ENCODE measurements around the gene SDCBP2. TPM values are rescaled to one million over a fixed set of nuclear protein-coding genes. Genes with fewer than 3 reads are reported as not detected.

Gene SDCBP2
- total RNA-seq, 1 donor from 2014 or later = 4.6 TPM

- H3K27me3 Mint-ChIP-seq (ENCODE audit: low read depth, unreplicated experiment) = peaks cover 1% of the 10 kb centered on the region
- no peak overlapping the region for H3K4me2 ChIP-seq (ENCODE audit: low read length)
- H3K9ac ChIP-seq (ENCODE audit: low read length) = no peak overlapping the region
- no peak for TF ChIP-seq CTCF (IDR thresholded peaks at IDR 0.05; ENCODE audit: insufficient read depth, low read depth, low read length)
- TF ChIP-seq EZH2 (IDR thresholded peaks at IDR 0.05; ENCODE audit: insufficient read depth, low read length) = no peak
- no peak for DNase-seq (ENCODE audit: low read depth)
- H3K36me3 Mint-ChIP-seq (ENCODE audit: low read depth, unreplicated experiment) = peaks cover 3% of the 10 kb centered on the region
- no peaks in the 10 kb centered on the region for H3K36me3 ChIP-seq (ENCODE audit: insufficient read depth, low read length)
- no peaks in the 10 kb centered on the region for H3K9me3 ChIP-seq (ENCODE audit: insufficient read depth, low read depth, low read length)
- H3K4me3 ChIP-seq (ENCODE audit: insufficient read depth, low read depth, low read length) = no peak overlapping the region
- no peaks in the 10 kb centered on the region for H3K9me3 Mint-ChIP-seq (ENCODE audit: unreplicated experiment)
- no peak overlapping the region for H2AFZ ChIP-seq (ENCODE audit: low read depth, low read length)
- H3K27ac ChIP-seq (ENCODE audit: low read depth, low read length) = no peak overlapping the region
- no peaks in the 10 kb centered on the region for H3K4me1 ChIP-seq (ENCODE audit: insufficient read depth, low read length)
- no peak overlapping the region for H3K4me3 Mint-ChIP-seq (ENCODE audit: unreplicated experiment)
- peaks cover 12% of the 10 kb centered on the region for H3K4me1 Mint-ChIP-seq (ENCODE audit: low read depth, unreplicated experiment)
- H3K27ac Mint-ChIP-seq (ENCODE audit: unreplicated experiment) = no peak overlapping the region
- H4K20me1 ChIP-seq (ENCODE audit: insufficient read depth, low read length) = peaks cover 5% of the 10 kb centered on the region
- H3K27me3 ChIP-seq (ENCODE audit: insufficient read depth, low read length) = no peaks in the 10 kb centered on the region
- FAIRE-seq = no peak
- no peaks in the 10 kb centered on the region for H3K79me2 ChIP-seq (ENCODE audit: insufficient read depth, low read length)
These were observed 41.0 kb downstream of the SDCBP2 start for GRCh38 chr20:1287787-1288569.

GRCh38 chr20:1287306-1287705 lies 41.6 kb downstream of the SDCBP2 start:
- Histone ChIP-seq H3K27ac (ENCODE audit: low read depth, low read length) (no peak overlapping the region), H2AFZ (ENCODE audit: low read depth, low read length) (no peak overlapping the region), H3K4me2 (ENCODE audit: low read length) (no peak overlapping the region), H3K27me3 (ENCODE audit: insufficient read depth, low read length) (no peaks in the 10 kb centered on the region), H3K9me3 (ENCODE audit: insufficient read depth, low read depth, low read length) (no peaks in the 10 kb centered on the region), H3K4me3 (ENCODE audit: insufficient read depth, low read depth, low read length) (no peak overlapping the region), H3K9ac (ENCODE audit: low read length) (no peak overlapping the region), H3K36me3 (ENCODE audit: insufficient read depth, low read length) (no peaks in the 10 kb centered on the region), H3K79me2 (ENCODE audit: insufficient read depth, low read length) (no peaks in the 10 kb centered on the region), H3K4me1 (ENCODE audit: insufficient read depth, low read length) (no peaks in the 10 kb centered on the region), H4K20me1 (ENCODE audit: insufficient read depth, low read length) (peaks cover 5% of the 10 kb centered on the region)
- Mint-ChIP-seq H3K4me3 (ENCODE audit: unreplicated experiment) (no peak overlapping the region), H3K9me3 (ENCODE audit: unreplicated experiment) (no peaks in the 10 kb centered on the region), H3K36me3 (ENCODE audit: low read depth, unreplicated experiment) (peaks cover 3% of the 10 kb centered on the region), H3K4me1 (ENCODE audit: low read depth, unreplicated experiment) (peaks cover 12% of the 10 kb centered on the region), H3K27ac (ENCODE audit: unreplicated experiment) (no peak overlapping the region), H3K27me3 (ENCODE audit: low read depth, unreplicated experiment) (peaks cover 1% of the 10 kb centered on the region)
- DNase-seq (ENCODE audit: low read depth) = no peak
- no peak for TF ChIP-seq CTCF (IDR thresholded peaks at IDR 0.05; ENCODE audit: insufficient read depth, low read depth, low read length)
- no peak for TF ChIP-seq EZH2 (IDR thresholded peaks at IDR 0.05; ENCODE audit: insufficient read depth, low read length)
- no peak for FAIRE-seq

Measured in astrocyte (in vitro differentiated cells and primary cell).